Erythroblast (primary cell): ENCODE measurements around the gene RHOT2.

Experiments
- DNase-seq, 2 experiments: peaks; one replicate each; lab custom pipeline; 2025; lab: John Stamatoyannopoulos, UW
- GATA1 ChIP-seq: IDR thresholded peaks from 2 replicates; pipeline ENCODE4 v1.6.1; 2011; ENCODE audit warnings: low read depth, mild to moderate bottlenecking, control low read depth, low read length, moderate library complexity
- POLR2A ChIP-seq: IDR thresholded peaks from 2 replicates; pipeline ENCODE4 v1.6.1; 2011; ENCODE audit warnings: mild to moderate bottlenecking, low read length

Gene RHOT2

DNA sequence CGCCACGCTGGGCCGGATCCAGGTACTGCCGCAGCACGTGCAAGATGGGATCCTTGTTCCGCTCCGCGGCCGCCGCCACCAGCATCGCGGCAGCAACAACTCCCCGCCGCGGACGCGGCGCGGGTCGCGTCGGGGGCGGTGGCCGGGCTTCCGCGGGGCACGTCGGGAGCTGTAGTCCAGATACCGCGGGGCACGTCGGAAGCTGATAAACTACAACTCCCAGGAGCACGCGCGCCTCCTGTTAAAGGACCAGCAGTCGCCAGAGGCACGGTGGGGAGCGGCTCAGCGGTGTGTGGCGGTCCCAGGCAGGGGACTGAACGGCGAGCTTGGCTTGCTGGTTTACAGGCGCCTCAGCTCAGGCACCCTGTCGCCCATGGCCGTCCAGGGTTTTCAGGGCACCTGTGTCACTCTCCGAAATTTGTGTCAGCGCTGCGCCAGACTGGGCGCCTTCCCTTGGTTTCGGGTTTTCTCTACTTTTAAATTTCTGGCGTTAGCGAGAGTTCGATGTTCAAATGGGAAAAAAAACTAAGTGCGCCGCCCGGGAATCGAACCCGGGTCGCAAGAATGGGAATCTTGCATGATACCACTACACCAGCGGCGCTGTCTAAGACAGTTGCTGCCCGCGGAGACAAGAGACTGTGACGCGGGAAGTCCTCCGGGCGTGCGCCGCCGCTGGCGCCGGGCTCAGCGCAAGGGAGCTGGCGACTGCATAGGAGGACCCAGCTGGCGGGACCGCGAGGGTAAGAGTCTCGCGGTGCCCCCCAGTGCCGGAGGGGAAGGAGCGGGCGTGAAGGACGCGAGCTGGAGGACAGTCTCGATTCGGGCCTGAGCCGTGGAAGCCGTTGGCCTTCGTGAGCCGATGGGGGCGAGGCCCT, 31.5 kb upstream of the RHOT2 start, which contains the start of gene METTL26:
METTL26 (minus strand) TSS at position 100 of the 875 bp plus-strand sequence; CDS start at position 85, 15 bp downstream.
- peak; percentile 58 for TF ChIP-seq POLR2A
- no peak for TF ChIP-seq GATA1
- DNase-seq = peak; percentile 97

GRCh38 chr16:637081-638018, 30.6 kb upstream of the RHOT2 start:
- TF ChIP-seq POLR2A = no peak
- TF ChIP-seq GATA1 = no peak
- DNase-seq = peak; percentile 92 to 96

- TF ChIP-seq POLR2A = no peak
- no peak for TF ChIP-seq GATA1
- no peak for DNase-seq
Observed at GRCh38 chr16:638034-638543, 29.8 kb upstream of the RHOT2 start.

DNA sequence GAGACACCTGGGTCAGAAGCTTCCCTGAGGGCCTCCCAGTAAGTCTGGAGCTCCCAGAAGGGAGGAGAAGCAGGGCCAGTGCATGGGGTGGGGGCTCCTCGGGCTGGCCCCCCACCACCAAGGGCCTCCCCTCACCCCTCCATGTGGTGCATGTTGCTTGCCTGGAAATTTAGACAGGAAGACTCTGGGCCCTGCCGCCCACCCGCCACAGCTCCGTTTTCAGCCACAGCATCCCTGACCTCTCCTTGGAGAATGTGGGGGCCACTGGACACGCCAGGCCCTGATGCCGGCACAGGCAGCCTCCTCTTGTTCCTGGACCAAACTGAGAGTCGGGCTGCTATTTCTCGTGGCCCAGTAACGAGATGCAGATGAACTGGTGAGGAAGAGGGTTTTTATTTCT, 29.1 kb upstream of the RHOT2 start:
- TF ChIP-seq POLR2A = no peak
- no peak for TF ChIP-seq GATA1
- no peak for DNase-seq

- no peak for DNase-seq
- no peak for TF ChIP-seq POLR2A
- TF ChIP-seq GATA1 = no peak
Observed at GRCh38 chr16:640614-641013, 27.3 kb upstream of the RHOT2 start.

GRCh38 chr16:641326-642188, 26.4 kb upstream of the RHOT2 start, which contains the start of gene MCRIP2:
Gene MCRIP2 (plus strand): TSS chr16:641828. CDS start chr16:641992, 164 bp downstream.
- no peak for TF ChIP-seq GATA1
- peak; percentile 64 for TF ChIP-seq POLR2A

DNA sequence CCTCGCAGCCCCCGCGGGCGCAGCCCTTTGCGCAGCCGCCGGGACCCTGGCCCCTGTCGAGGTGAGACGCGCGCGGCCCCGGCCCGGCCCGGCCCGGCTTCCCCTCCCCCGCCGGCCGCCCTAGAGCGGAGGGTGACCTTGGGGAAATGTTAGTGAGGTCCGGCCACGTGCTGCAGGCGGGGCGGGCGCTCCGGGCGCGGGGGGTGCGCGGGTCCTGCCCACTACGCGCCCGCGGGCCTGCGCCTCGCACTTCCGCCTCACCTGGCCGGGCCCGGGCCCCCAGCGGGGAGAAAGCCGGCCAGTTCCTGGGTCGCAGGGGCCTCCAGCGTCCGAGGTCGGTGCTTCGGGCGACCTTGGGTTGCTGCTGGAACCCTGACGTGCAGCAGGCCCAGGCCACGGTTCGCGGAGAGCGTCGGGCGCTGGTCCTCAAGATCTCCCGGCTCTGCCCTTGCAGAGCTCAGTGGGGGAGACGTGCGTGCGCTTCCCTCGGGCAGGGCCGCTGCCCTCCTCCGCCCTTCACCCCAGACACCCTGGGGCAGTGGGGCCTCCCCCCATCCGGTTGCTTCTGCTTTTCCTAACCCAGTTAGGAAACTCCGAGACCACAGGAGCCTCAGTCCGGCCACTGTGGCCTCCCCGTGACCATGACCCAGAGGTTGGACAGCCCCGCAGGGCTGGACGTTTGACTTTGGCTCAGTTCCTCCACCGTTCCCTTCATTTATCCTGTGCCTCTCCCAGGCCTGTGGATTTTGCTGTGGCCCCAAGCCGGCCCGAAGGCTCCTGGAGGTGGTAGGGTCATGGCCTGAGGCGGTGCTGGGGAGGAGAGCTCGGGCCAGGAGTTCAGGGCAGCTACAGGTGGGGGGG, 25.5 kb upstream of the RHOT2 start:
- peak; percentile 65 to 74 for DNase-seq
- TF ChIP-seq GATA1 (no peak), POLR2A (no peak)

More at GRCh38 chr16:641326-642188, 26.4 kb upstream of the RHOT2 start, which contains the start of gene MCRIP2:
- peak; percentile 87 to 88 for DNase-seq

- DNase-seq = no peak
- TF ChIP-seq GATA1 (no peak), POLR2A (no peak)
Observed at GRCh38 chr16:643050-643368, 24.9 kb upstream of the RHOT2 start.

DNA sequence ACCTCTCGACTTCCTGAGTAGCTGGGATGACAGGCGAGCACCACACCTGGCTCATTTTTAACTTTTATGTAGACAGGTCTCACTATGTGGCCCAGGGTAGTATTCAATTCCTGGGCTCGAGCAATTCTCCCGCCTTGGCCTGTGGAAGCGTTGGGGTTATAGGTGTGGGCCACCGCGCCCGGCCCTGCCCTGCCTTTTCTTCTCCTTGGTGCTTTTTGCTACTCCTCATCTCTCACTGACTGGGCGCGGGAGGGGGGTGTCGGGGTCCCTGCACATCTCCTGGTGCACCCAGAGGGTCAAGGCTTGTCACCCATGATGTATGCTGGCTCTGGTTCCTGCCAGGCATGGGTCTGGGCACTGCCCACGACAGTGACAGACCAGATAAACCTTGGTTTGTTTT, 23.4 kb upstream of the RHOT2 start:
- no peak for DNase-seq
- TF ChIP-seq GATA1 = no peak
- no peak for TF ChIP-seq POLR2A

GRCh38 chr16:645852-646678, 21.9 kb upstream of the RHOT2 start:
- TF ChIP-seq POLR2A = no peak
- DNase-seq = no peak

DNA sequence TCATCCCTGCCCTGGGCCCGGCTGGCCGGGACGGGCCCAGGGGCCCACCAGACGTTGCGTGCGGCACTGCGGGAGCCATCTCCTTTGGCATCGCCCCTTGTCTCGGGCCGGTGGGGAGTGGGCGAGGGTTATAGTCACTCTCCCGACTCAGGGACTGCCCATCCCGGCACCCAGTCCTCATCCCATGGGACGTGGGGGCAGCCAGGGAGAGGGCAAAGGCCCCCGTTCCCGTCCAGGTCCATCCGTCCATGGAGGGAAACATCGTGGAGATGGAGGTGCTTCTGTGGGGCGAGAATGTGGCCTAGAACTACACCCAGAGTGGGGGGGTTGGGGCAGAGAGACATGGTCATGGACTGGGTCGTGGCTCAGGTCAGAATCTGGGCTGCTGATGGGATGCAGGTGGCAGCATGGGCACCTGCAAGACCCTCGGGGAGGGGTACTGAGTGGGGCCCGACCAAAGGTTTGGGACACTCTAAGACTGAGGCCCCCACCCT, 21.2 kb upstream of the RHOT2 start:
- TF ChIP-seq POLR2A (no peak), GATA1 (no peak)
- DNase-seq = no peak
